ENCODE results near the gene RAI14.

GRCh38 chr5:34684980-34685352 lies 28.8 kb downstream of the RAI14 start:
- TF ChIP-seq CTCF (IDR thresholded peaks at IDR 0.05): no peak
- no peak for TF ChIP-seq EP300 (IDR thresholded peaks at IDR 0.05)
- no peak for TF ChIP-seq POLR2A (IDR thresholded peaks at IDR 0.05)
